ENCODE measurements around the gene MRPL11.
A peak's percentile ranks its signal among the peaks of the same experiment; 100 is the strongest.
"Not testable (repeated sequence)": the region's sequence is repeated elsewhere in the genome, so short reads cannot be mapped to it uniquely, and the experiment has no call there.

The MRPL11 gene

GRCh38 chr11:66466225-66467033 lies 27.8 kb upstream of the MRPL11 start, which contains the start of gene PELI3:
Gene PELI3 (plus strand): TSS chr11:66466905. CDS start chr11:66468129, 1,224 bp downstream.
- no peaks in the 10 kb centered on the region for H3K9me3 ChIP-seq (replicated peaks; ENCODE audit: insufficient read depth, low read length)

GRCh38 chr11:66465373-66466224 lies 27.0 kb upstream of the MRPL11 start:
- Histone ChIP-seq H3K9ac (ENCODE audit: low read length) (no peak overlapping the region), H3K4me3 (ENCODE audit: low read length) (no peak overlapping the region), H3K9me2 (replicated peaks; ENCODE audit: insufficient read depth, low read length) (no peaks in the 10 kb centered on the region), H3K27ac (ENCODE audit: low read length) (no peak overlapping the region), H3K36me3 (replicated peaks; ENCODE audit: insufficient read depth, low read length) (no peaks in the 10 kb centered on the region), H4K20me1 (ENCODE audit: insufficient read depth, low read length) (no peaks in the 10 kb centered on the region), H3K4me1 (ENCODE audit: low read length) (peaks cover 6% of the 10 kb centered on the region; the same call in 1 of the 2 replicates), H3K79me2 (ENCODE audit: low read length) (peaks cover 5% of the 10 kb centered on the region; the same call in 1 of the 2 replicates), H2AFZ (ENCODE audit: low read length) (0 out of 2 replicates have a peak overlapping the region, but pooled peaks have one; percentile 77), H3K27me3 (replicated peaks; ENCODE audit: insufficient read depth, low read length) (no peaks in the 10 kb centered on the region), H3F3A (ENCODE audit: insufficient read depth, low read length) (no peaks in the 10 kb centered on the region), H3K9me3 (replicated peaks; ENCODE audit: insufficient read depth, low read length) (no peaks in the 10 kb centered on the region), H3K4me2 (ENCODE audit: low read depth, low read length) (peak overlapping the region; percentile 88; the same call in 1 of the 2 replicates)
- TF ChIP-seq EZH2 (optimal IDR thresholded peaks at IDR 0.05; ENCODE audit: low read depth, low read length): no peak
- no peak for TF ChIP-seq EZH2phosphoT487 (IDR thresholded peaks at IDR 0.05; ENCODE audit: low read length)
- TF ChIP-seq, protein P1, sequence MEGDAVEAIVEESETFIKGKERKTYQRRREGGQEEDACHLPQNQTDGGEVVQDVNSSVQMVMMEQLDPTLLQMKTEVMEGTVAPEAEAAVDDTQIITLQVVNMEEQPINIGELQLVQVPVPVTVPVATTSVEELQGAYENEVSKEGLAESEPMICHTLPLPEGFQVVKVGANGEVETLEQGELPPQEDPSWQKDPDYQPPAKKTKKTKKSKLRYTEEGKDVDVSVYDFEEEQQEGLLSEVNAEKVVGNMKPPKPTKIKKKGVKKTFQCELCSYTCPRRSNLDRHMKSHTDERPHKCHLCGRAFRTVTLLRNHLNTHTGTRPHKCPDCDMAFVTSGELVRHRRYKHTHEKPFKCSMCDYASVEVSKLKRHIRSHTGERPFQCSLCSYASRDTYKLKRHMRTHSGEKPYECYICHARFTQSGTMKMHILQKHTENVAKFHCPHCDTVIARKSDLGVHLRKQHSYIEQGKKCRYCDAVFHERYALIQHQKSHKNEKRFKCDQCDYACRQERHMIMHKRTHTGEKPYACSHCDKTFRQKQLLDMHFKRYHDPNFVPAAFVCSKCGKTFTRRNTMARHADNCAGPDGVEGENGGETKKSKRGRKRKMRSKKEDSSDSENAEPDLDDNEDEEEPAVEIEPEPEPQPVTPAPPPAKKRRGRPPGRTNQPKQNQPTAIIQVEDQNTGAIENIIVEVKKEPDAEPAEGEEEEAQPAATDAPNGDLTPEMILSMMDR (IDR thresholded peaks at IDR 0.05; ENCODE audit: low read length): no peak
- DNase-seq: no peak

More at GRCh38 chr11:66466225-66467033, 27.8 kb upstream of the MRPL11 start, which contains the start of gene PELI3:
- TF ChIP-seq EZH2phosphoT487 (IDR thresholded peaks at IDR 0.05; ENCODE audit: low read length) (no peak), EZH2 (optimal IDR thresholded peaks at IDR 0.05; ENCODE audit: low read depth, low read length) (no peak)
- TF ChIP-seq, protein P1 (IDR thresholded peaks at IDR 0.05; ENCODE audit: low read length): no peak
- no peaks in the 10 kb centered on the region for H3K36me3 ChIP-seq (replicated peaks; ENCODE audit: insufficient read depth, low read length)
- H3K79me2 ChIP-seq (ENCODE audit: low read length): peaks cover 5% of the 10 kb centered on the region; the same call in 1 of the 2 replicates
- peak; percentile 87 for DNase-seq
- peak within 1 kb of the TSS; percentile 92 for H3K4me3 ChIP-seq (ENCODE audit: low read length)
- no peak within 1 kb of the TSS for H3K27ac ChIP-seq (ENCODE audit: low read length)
- H2AFZ ChIP-seq (ENCODE audit: low read length): peak within 1 kb of the TSS; percentile 78
- no peaks in the 10 kb centered on the region for H4K20me1 ChIP-seq (ENCODE audit: insufficient read depth, low read length)
- H3F3A ChIP-seq (ENCODE audit: insufficient read depth, low read length): no peaks in the 10 kb centered on the region
- H3K4me2 ChIP-seq (ENCODE audit: low read depth, low read length): peak within 1 kb of the TSS; percentile 99
- H3K9ac ChIP-seq (ENCODE audit: low read length): peak within 1 kb of the TSS; percentile 70; the same call in 1 of the 2 replicates
- H3K4me1 ChIP-seq (ENCODE audit: low read length): peaks cover 6% of the 10 kb centered on the region; the same call in 1 of the 2 replicates
- H3K27me3 ChIP-seq (replicated peaks; ENCODE audit: insufficient read depth, low read length): no peaks in the 10 kb centered on the region
- no peaks in the 10 kb centered on the region for H3K9me2 ChIP-seq (replicated peaks; ENCODE audit: insufficient read depth, low read length)

DNA sequence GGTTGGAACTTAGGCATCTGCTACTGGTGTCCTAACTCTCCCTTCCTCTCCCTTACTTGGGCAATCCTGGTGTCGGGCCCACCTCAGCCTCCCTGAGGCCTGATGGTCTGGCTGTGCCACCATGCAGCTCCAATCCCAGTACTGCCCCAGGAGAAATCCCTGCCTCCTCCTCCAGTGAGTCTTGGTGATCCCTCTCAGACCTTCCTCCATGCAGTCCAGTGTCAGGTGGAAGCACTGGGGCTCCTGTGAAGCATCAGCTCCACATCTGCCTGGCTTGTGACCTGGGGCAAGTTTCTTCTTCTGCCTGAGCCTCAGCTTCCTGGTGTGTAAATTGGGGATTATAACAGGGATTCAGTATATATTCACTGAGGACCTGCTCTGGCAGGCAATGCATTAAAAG lies 26.3 kb upstream of the MRPL11 start:
- Histone ChIP-seq H3K79me2 (ENCODE audit: low read length) (peaks cover 5% of the 10 kb centered on the region; the same call in 1 of the 2 replicates), H3K9ac (ENCODE audit: low read length) (no peak overlapping the region), H3K4me3 (ENCODE audit: low read length) (no peak overlapping the region), H3F3A (ENCODE audit: insufficient read depth, low read length) (no peaks in the 10 kb centered on the region), H3K9me2 (replicated peaks; ENCODE audit: insufficient read depth, low read length) (no peaks in the 10 kb centered on the region), H3K27ac (ENCODE audit: low read length) (no peak overlapping the region), H4K20me1 (ENCODE audit: insufficient read depth, low read length) (no peaks in the 10 kb centered on the region), H3K4me1 (ENCODE audit: low read length) (peaks cover 6% of the 10 kb centered on the region; the same call in 1 of the 2 replicates), H3K9me3 (replicated peaks; ENCODE audit: insufficient read depth, low read length) (no peaks in the 10 kb centered on the region), H2AFZ (ENCODE audit: low read length) (no peak overlapping the region), H3K27me3 (replicated peaks; ENCODE audit: insufficient read depth, low read length) (no peaks in the 10 kb centered on the region), H3K4me2 (ENCODE audit: low read depth, low read length) (no peak overlapping the region), H3K36me3 (replicated peaks; ENCODE audit: insufficient read depth, low read length) (no peaks in the 10 kb centered on the region)
- no peak for TF ChIP-seq EZH2 (optimal IDR thresholded peaks at IDR 0.05; ENCODE audit: low read depth, low read length)
- no peak for TF ChIP-seq EZH2phosphoT487 (IDR thresholded peaks at IDR 0.05; ENCODE audit: low read length)
- TF ChIP-seq, protein P1 (IDR thresholded peaks at IDR 0.05; ENCODE audit: low read length): no peak
- no peak for DNase-seq

DNA sequence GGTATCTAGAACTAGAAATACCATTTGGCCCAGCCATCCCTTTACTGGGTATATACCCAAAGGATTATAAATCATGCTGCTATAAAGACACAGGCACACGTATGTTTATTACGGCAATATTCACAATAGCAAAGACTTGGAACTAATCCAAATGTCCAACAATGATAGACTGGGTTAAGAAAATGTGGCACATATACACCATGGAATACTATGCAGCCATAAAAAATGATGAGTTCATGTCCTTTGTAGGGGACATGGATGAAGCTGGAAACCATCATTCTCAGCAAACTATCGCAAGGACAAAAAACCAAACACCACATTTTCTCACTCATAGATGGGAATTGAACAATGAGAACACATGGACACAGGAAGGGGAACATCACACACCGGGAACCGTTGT lies 25.5 kb upstream of the MRPL11 start:
- not testable (repeated sequence) for H3K4me3 ChIP-seq (ENCODE audit: low read length); DNase-seq; H3K9ac ChIP-seq (ENCODE audit: low read length); H3K4me1 ChIP-seq (ENCODE audit: low read length); H3K9me3 ChIP-seq (replicated peaks; ENCODE audit: insufficient read depth, low read length); H3F3A ChIP-seq (ENCODE audit: insufficient read depth, low read length); H2AFZ ChIP-seq (ENCODE audit: low read length); H3K4me2 ChIP-seq (ENCODE audit: low read depth, low read length); H3K79me2 ChIP-seq (ENCODE audit: low read length); H3K27me3 ChIP-seq (replicated peaks; ENCODE audit: insufficient read depth, low read length); H3K27ac ChIP-seq (ENCODE audit: low read length); H3K9me2 ChIP-seq (replicated peaks; ENCODE audit: insufficient read depth, low read length); H3K36me3 ChIP-seq (replicated peaks; ENCODE audit: insufficient read depth, low read length); H4K20me1 ChIP-seq (ENCODE audit: insufficient read depth, low read length)
